ENCODE data around the gene ZNF576. TPM values are rescaled to one million over a fixed set of nuclear protein-coding genes. Genes with fewer than 3 reads are reported as not detected.
A peak's percentile ranks its signal among the peaks of the same experiment; 100 is the strongest.

The ZNF576 gene
- total RNA-seq, 1 donor from 2014 or later, result 14.2 TPM

- intact Hi-C loops (cut with DNase I), result no loop called here
- Histone ChIP-seq H3K4me1 (no peaks in the 10 kb centered on the region), H3K27me3 (ENCODE audit: low read depth) (no peaks in the 10 kb centered on the region), H3K9me3 (no peaks in the 10 kb centered on the region), H3K27ac (no peak overlapping the region), H3K4me3 (no peak overlapping the region), H3K36me3 (peaks cover 81% of the 10 kb centered on the region)
- no peak for ATAC-seq
- no peak for DNase-seq
- no peak for TF ChIP-seq CTCF (IDR thresholded peaks at IDR 0.05)
These were observed 43.8 kb upstream of the ZNF576 start for GRCh38 chr19:43552616-43553015.

GRCh38 chr19:43553656-43554055 is 42.7 kb upstream of the ZNF576 start:
- Histone ChIP-seq H3K4me3 (no peak overlapping the region), H3K9me3 (no peaks in the 10 kb centered on the region), H3K36me3 (peaks cover 91% of the 10 kb centered on the region), H3K27ac (no peak overlapping the region), H3K27me3 (ENCODE audit: low read depth) (no peaks in the 10 kb centered on the region), H3K4me1 (peaks cover 5% of the 10 kb centered on the region)
- no peak for ATAC-seq
- DNase-seq, result no peak
- intact Hi-C loops (cut with DNase I), result no loop called here
- no peak for TF ChIP-seq CTCF (IDR thresholded peaks at IDR 0.05)

- H3K27ac ChIP-seq, result no peak overlapping the region
- peaks cover 5% of the 10 kb centered on the region for H3K4me1 ChIP-seq
- no peaks in the 10 kb centered on the region for H3K27me3 ChIP-seq (ENCODE audit: low read depth)
- no peak for TF ChIP-seq CTCF (IDR thresholded peaks at IDR 0.05)
- peaks cover 88% of the 10 kb centered on the region for H3K36me3 ChIP-seq
- H3K4me3 ChIP-seq, result no peak overlapping the region
- DNase-seq (no peak), ATAC-seq (no peak)
- intact Hi-C loops (cut with DNase I), result no loop called here
- no peaks in the 10 kb centered on the region for H3K9me3 ChIP-seq
These were observed 42.0 kb upstream of the ZNF576 start for GRCh38 chr19:43554317-43554895.

GRCh38 chr19:43555185-43555770 is 41.1 kb upstream of the ZNF576 start:
- no peak overlapping the region for H3K4me3 ChIP-seq
- intact Hi-C loops (cut with DNase I), result no loop called here
- H3K27ac ChIP-seq, result no peak overlapping the region
- peak; percentile 64 for DNase-seq
- peaks cover 5% of the 10 kb centered on the region for H3K4me1 ChIP-seq
- peaks cover 89% of the 10 kb centered on the region for H3K36me3 ChIP-seq
- no peaks in the 10 kb centered on the region for H3K9me3 ChIP-seq
- TF ChIP-seq CTCF (IDR thresholded peaks at IDR 0.05), result peak; percentile 66
- ATAC-seq, result peak; percentile 79 to 83
- H3K27me3 ChIP-seq (ENCODE audit: low read depth), result no peaks in the 10 kb centered on the region

- no peak overlapping the region for H3K27ac ChIP-seq
- TF ChIP-seq CTCF (IDR thresholded peaks at IDR 0.05), result no peak
- peaks cover 61% of the 10 kb centered on the region for H3K36me3 ChIP-seq
These were observed 35.7 kb upstream of the ZNF576 start for GRCh38 chr19:43560687-43561086.

More at GRCh38 chr19:43560687-43561086, 35.7 kb upstream of the ZNF576 start:
- Histone ChIP-seq H3K4me1 (peaks cover 27% of the 10 kb centered on the region), H3K9me3 (no peaks in the 10 kb centered on the region), H3K4me3 (no peak overlapping the region), H3K27me3 (ENCODE audit: low read depth) (no peaks in the 10 kb centered on the region)
- intact Hi-C loops (cut with DNase I), result no loop called here
- DNase-seq, result no peak
- ATAC-seq, result no peak

Measured in lower lobe of right lung (tissue), 2 donors.